ENCODE measurements around the gene TDRD12. TPM values are rescaled to one million over a fixed set of nuclear protein-coding genes. Genes with fewer than 3 reads are reported as not detected.

The TDRD12 gene
- total and polyA plus RNA-seq, 5 donors = 0.06 to 1.0 (median 0.13) TPM; not detected in 1

DNA sequence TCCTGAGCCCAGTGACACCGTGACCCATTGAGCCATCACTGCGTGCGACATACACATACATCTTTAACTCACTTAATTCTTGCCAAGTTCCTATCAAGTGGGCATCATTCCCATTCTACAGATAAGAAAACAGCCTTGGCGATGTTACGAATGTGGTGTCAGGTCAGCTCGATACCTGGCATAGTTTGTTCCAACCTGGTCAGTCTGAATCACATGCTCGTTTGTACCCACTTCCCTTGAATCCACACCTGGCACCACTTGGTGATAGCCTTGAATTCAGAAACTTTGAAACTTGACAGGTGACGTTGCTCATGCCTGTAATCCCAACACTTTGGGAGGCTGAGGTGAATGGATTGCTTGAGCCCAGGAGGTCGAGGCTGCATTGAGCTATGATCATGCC is 90.9 kb downstream of the TDRD12 start:
- Histone ChIP-seq H3K27me3 (ENCODE audit: control insufficient read depth, insufficient read depth) (no peaks in the 10 kb centered on the region), H3K9me3 (ENCODE audit: control insufficient read depth, low read length) (no peaks in the 10 kb centered on the region), H3K4me3 (ENCODE audit: low read length) (no peak overlapping the region), H3K27ac (ENCODE audit: low read length) (no peak overlapping the region), H3K4me1 (ENCODE audit: control insufficient read depth, insufficient read depth, low read length) (no peaks in the 10 kb centered on the region)
- intact Hi-C loops (cut with DNase I) = no loop called here
- whole genome bisulfite sequencing = 72% methylated on average over 9 of the region's 9 CpGs
- DNase-seq = no peak
- no peak for ATAC-seq

GRCh38 chr19:32811151-32811550 is 91.6 kb downstream of the TDRD12 start:
- intact Hi-C loops (cut with DNase I) = no loop called here
- Histone ChIP-seq H3K27ac (ENCODE audit: low read length) (no peak overlapping the region), H3K27me3 (ENCODE audit: control insufficient read depth, insufficient read depth) (no peaks in the 10 kb centered on the region), H3K4me1 (ENCODE audit: control insufficient read depth, insufficient read depth, low read length) (no peaks in the 10 kb centered on the region), H3K4me3 (ENCODE audit: low read length) (no peak overlapping the region), H3K9me3 (ENCODE audit: control insufficient read depth, low read length) (no peaks in the 10 kb centered on the region)
- DNase-seq (no peak), ATAC-seq (no peak)
- 72% methylated on average over 11 of the region's 11 CpGs for WGBS

DNA sequence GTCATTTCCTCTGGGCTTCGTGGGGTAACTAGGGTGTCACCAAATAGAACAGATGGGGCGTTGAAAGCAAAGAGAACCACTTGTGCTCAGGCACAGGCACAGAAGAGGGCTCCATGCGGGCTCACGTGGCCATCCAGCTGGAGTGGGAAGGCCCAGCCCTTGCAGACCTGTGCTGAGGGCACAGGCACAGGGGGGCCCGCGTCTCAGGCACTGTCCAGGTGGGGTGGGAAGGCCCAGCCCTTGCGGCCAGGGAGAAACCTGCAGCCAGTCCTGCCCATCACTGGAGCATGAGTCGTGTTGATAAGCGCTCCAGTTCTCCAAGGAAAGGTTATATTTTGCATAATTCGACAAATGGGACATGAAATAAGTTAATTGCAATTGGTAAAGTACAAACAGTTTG is 92.5 kb downstream of the TDRD12 start:
- H3K27me3 ChIP-seq (ENCODE audit: control insufficient read depth, insufficient read depth) = no peaks in the 10 kb centered on the region
- intact Hi-C loops (cut with DNase I) = no loop called here
- 71% methylated on average over 10 of the region's 10 CpGs for WGBS
- no peaks in the 10 kb centered on the region for H3K4me1 ChIP-seq (ENCODE audit: control insufficient read depth, insufficient read depth, low read length)
- no peak overlapping the region for H3K4me3 ChIP-seq (ENCODE audit: low read length)
- DNase-seq (no peak), ATAC-seq (no peak)
- no peaks in the 10 kb centered on the region for H3K9me3 ChIP-seq (ENCODE audit: control insufficient read depth, low read length)
- no peak overlapping the region for H3K27ac ChIP-seq (ENCODE audit: low read length)

GRCh38 chr19:32812571-32812970 is 93.0 kb downstream of the TDRD12 start:
- intact Hi-C loops (cut with DNase I) = no loop called here
- no peak overlapping the region for H3K4me3 ChIP-seq (ENCODE audit: low read length)
- no peak overlapping the region for H3K27ac ChIP-seq (ENCODE audit: low read length)
- H3K27me3 ChIP-seq (ENCODE audit: control insufficient read depth, insufficient read depth) = no peaks in the 10 kb centered on the region
- H3K4me1 ChIP-seq (ENCODE audit: control insufficient read depth, insufficient read depth, low read length) = no peaks in the 10 kb centered on the region
- DNase-seq = no peak
- ATAC-seq = no peak
- WGBS = 78% methylated on average over 3 of the region's 3 CpGs
- no peaks in the 10 kb centered on the region for H3K9me3 ChIP-seq (ENCODE audit: control insufficient read depth, low read length)

- Histone ChIP-seq H3K27ac (ENCODE audit: low read length) (no peak overlapping the region), H3K27me3 (ENCODE audit: control insufficient read depth, insufficient read depth) (no peaks in the 10 kb centered on the region), H3K4me3 (ENCODE audit: low read length) (no peak overlapping the region), H3K9me3 (ENCODE audit: control insufficient read depth, low read length) (no peaks in the 10 kb centered on the region), H3K4me1 (ENCODE audit: control insufficient read depth, insufficient read depth, low read length) (no peaks in the 10 kb centered on the region)
- ATAC-seq = no peak
- WGBS = 48% methylated on average over 15 of the region's 15 CpGs
- intact Hi-C loops (cut with DNase I) = no loop called here
- DNase-seq = no peak
These were observed 94.4 kb downstream of the TDRD12 start for GRCh38 chr19:32813862-32814425.

- Histone ChIP-seq H3K4me3 (ENCODE audit: low read length) (no peak overlapping the region), H3K27ac (ENCODE audit: low read length) (no peak overlapping the region), H3K4me1 (ENCODE audit: control insufficient read depth, insufficient read depth, low read length) (no peaks in the 10 kb centered on the region), H3K9me3 (ENCODE audit: control insufficient read depth, low read length) (no peaks in the 10 kb centered on the region), H3K27me3 (ENCODE audit: control insufficient read depth, insufficient read depth) (no peaks in the 10 kb centered on the region)
- intact Hi-C loops (cut with DNase I) = no loop called here
- ATAC-seq (no peak), DNase-seq (no peak)
- WGBS = 65% methylated on average over 6 of the region's 6 CpGs
These were observed 95.1 kb downstream of the TDRD12 start for GRCh38 chr19:32814624-32815023.

GRCh38 chr19:32816555-32817099 is 97.1 kb downstream of the TDRD12 start:
- WGBS = 62% methylated on average over 7 of the region's 7 CpGs
- Histone ChIP-seq H3K9me3 (ENCODE audit: control insufficient read depth, low read length) (no peaks in the 10 kb centered on the region), H3K4me1 (ENCODE audit: control insufficient read depth, insufficient read depth, low read length) (no peaks in the 10 kb centered on the region), H3K27ac (ENCODE audit: low read length) (no peak overlapping the region), H3K27me3 (ENCODE audit: control insufficient read depth, insufficient read depth) (no peaks in the 10 kb centered on the region), H3K4me3 (ENCODE audit: low read length) (no peak overlapping the region)
- intact Hi-C loops (cut with DNase I) = no loop called here
- DNase-seq = no peak
- no peak for ATAC-seq

- no peaks in the 10 kb centered on the region for H3K27me3 ChIP-seq (ENCODE audit: control insufficient read depth, insufficient read depth)
- H3K9me3 ChIP-seq (ENCODE audit: control insufficient read depth, low read length) = no peaks in the 10 kb centered on the region
- WGBS = 81% methylated on average over 17 of the region's 17 CpGs
- intact Hi-C loops (cut with DNase I) = no loop called here
- H3K4me3 ChIP-seq (ENCODE audit: low read length) = no peak overlapping the region
- no peak for ATAC-seq
- no peak overlapping the region for H3K27ac ChIP-seq (ENCODE audit: low read length)
- no peak for DNase-seq
- no peaks in the 10 kb centered on the region for H3K4me1 ChIP-seq (ENCODE audit: control insufficient read depth, insufficient read depth, low read length)
These were observed 98.3 kb downstream of the TDRD12 start for GRCh38 chr19:32817569-32818476.

- H3K27me3 ChIP-seq (ENCODE audit: control insufficient read depth, insufficient read depth) = no peaks in the 10 kb centered on the region
- H3K4me1 ChIP-seq (ENCODE audit: control insufficient read depth, insufficient read depth, low read length) = no peaks in the 10 kb centered on the region
- H3K27ac ChIP-seq (ENCODE audit: low read length) = no peak overlapping the region
- ATAC-seq (no peak), DNase-seq (no peak)
- H3K4me3 ChIP-seq (ENCODE audit: low read length) = no peak overlapping the region
- intact Hi-C loops (cut with DNase I) = no loop called here
- 84% methylated on average over 8 of the region's 8 CpGs for WGBS
- no peaks in the 10 kb centered on the region for H3K9me3 ChIP-seq (ENCODE audit: control insufficient read depth, low read length)
These were observed 99.0 kb downstream of the TDRD12 start for GRCh38 chr19:32818536-32818935.

GRCh38 chr19:32819419-32820400 is 100.1 kb downstream of the TDRD12 start:
- Histone ChIP-seq H3K27me3 (ENCODE audit: control insufficient read depth, insufficient read depth) (no peaks in the 10 kb centered on the region), H3K27ac (ENCODE audit: low read length) (no peak overlapping the region), H3K4me1 (ENCODE audit: control insufficient read depth, insufficient read depth, low read length) (no peaks in the 10 kb centered on the region), H3K9me3 (ENCODE audit: control insufficient read depth, low read length) (no peaks in the 10 kb centered on the region), H3K4me3 (ENCODE audit: low read length) (no peak overlapping the region)
- intact Hi-C loops (cut with DNase I) = no loop called here
- DNase-seq = no peak
- ATAC-seq = no peak
- WGBS = 62% methylated on average over 17 of the region's 17 CpGs

Measured in right cardiac atrium (tissue), 5 donors.